Activated CD8-positive, alpha-beta T cell treated with anti-CD3 and anti-CD28 coated beads for 36 hours (primary cell): ENCODE results near the gene GRIA1. TPM values are rescaled to one million over a fixed set of nuclear protein-coding genes. Genes with fewer than 3 reads are reported as not detected.

Experiments used
- ATAC-seq: fragments of 200-7000 bp; cut with Tn5 transposase; one replicate; pipeline ENCODE4 v1.10.0; 2021; ENCODE audit warnings: mild to moderate bottlenecking, moderate library complexity
- CTCF ChIA-PET: fragments of 350-600 bp; sonication (Branson Sonifier 250); formaldehyde crosslinking; loops from one replicate; lab custom pipeline; 2021; ENCODE audit warnings: antibody characterized with exemption; lab: Charles Lee
- POLR2A ChIA-PET: fragments of 350-600 bp; sonication (Branson Sonifier 250); formaldehyde crosslinking; loops from one replicate; lab custom pipeline; 2021; ENCODE audit warnings: antibody characterized with exemption; lab: Charles Lee
- DNase-seq: peaks from one replicate; pipeline ENCODE4 v3.0.0-alpha.2; 2020
- H3K27ac Mint-ChIP-seq: one replicate; pipeline ENCODE4 v1.8.0; 2021; ENCODE audit warnings: mild to moderate bottlenecking, mixed read lengths
- H3K27me3 Mint-ChIP-seq: one replicate; pipeline ENCODE4 v1.8.0; 2021; ENCODE audit warnings: mixed read lengths
- H3K36me3 Mint-ChIP-seq: one replicate; pipeline ENCODE4 v1.8.0; 2021; ENCODE audit warnings: low read depth, mixed read lengths
- H3K4me1 Mint-ChIP-seq: one replicate; pipeline ENCODE4 v1.8.0; 2021; ENCODE audit warnings: low read depth, mixed read lengths
- H3K4me3 Mint-ChIP-seq: one replicate; pipeline ENCODE4 v1.8.0; 2021; ENCODE audit warnings: mild to moderate bottlenecking, moderate library complexity, mixed read lengths
- H3K9me3 Mint-ChIP-seq: one replicate; pipeline ENCODE4 v1.8.0; 2021; ENCODE audit warnings: mixed read lengths
- intact Hi-C: fragments of 100-400 bp; cut with micrococcal nuclease; formaldehyde crosslinking; loops from one replicate; pipeline ENCODE4 v1.10.0; 2022
- total RNA-seq, 2 experiments: library from RNA; stranded (reverse); gene quantifications; one replicate each; pipeline ENCODE4 v1.2.3, GENCODE V29; 2021
- TF ChIP-seq, protein P1 (sequence below): fragments of 200-600 bp; IDR thresholded peaks from one replicate; pipeline ENCODE4 v1.8.0; 2022; ENCODE audit warnings: antibody characterized with exemption, mild to moderate bottlenecking

GRIA1 gene
- total RNA-seq, 2 experiments from 2014 or later, result not detected

DNA sequence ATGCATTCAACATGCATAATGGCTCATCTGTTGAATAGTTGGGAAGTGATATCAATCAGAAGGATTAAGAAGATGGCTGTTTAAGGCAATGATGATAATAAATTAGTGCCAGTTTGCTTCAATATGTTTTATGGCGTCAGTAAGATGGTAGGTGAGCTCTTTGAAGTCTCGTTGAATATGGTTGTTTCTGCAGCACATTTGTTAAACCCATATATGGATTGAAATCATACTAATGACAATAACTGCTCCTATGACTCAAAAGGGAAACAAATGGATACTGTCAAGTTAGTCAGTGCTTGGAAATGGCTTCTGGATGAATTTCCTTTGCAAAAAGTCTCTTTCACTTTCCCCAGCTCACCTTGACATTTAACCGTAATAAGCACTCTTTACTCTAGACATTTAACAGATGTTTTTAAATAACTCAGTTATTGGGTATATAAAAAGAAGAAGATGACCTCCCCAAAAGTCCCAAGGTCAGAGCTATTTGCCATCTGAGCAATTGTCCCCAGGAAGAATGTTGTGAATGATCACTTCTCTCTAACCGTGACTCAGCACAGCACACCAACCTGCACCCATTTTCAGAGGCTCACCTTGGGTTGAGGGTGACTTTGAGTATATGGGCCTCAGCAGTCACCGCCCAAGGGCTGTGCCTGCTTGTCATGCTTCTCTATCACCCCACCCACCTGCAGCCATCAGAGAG is 133.4 kb downstream of the GRIA1 start:
- intact Hi-C loops, result no loop called here
- TF ChIP-seq, protein P1, sequence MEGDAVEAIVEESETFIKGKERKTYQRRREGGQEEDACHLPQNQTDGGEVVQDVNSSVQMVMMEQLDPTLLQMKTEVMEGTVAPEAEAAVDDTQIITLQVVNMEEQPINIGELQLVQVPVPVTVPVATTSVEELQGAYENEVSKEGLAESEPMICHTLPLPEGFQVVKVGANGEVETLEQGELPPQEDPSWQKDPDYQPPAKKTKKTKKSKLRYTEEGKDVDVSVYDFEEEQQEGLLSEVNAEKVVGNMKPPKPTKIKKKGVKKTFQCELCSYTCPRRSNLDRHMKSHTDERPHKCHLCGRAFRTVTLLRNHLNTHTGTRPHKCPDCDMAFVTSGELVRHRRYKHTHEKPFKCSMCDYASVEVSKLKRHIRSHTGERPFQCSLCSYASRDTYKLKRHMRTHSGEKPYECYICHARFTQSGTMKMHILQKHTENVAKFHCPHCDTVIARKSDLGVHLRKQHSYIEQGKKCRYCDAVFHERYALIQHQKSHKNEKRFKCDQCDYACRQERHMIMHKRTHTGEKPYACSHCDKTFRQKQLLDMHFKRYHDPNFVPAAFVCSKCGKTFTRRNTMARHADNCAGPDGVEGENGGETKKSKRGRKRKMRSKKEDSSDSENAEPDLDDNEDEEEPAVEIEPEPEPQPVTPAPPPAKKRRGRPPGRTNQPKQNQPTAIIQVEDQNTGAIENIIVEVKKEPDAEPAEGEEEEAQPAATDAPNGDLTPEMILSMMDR, result no peak
- Mint-ChIP-seq H3K4me1 (no peaks in the 10 kb centered on the region), H3K36me3 (no peaks in the 10 kb centered on the region), H3K27me3 (peaks cover 6% of the 10 kb centered on the region), H3K27ac (no peak overlapping the region), H3K4me3 (no peak overlapping the region), H3K9me3 (no peaks in the 10 kb centered on the region)
- no peak for ATAC-seq
- ChIA-PET CTCF (no interaction called here), POLR2A (no interaction called here)
- no peak for DNase-seq

GRCh38 chr5:153624451-153624765 is 133.9 kb downstream of the GRIA1 start:
- no peaks in the 10 kb centered on the region for H3K9me3 Mint-ChIP-seq
- H3K27ac Mint-ChIP-seq, result no peak overlapping the region
- DNase-seq (no peak), ATAC-seq (no peak)
- no peaks in the 10 kb centered on the region for H3K36me3 Mint-ChIP-seq
- H3K4me3 Mint-ChIP-seq, result no peak overlapping the region
- POLR2A ChIA-PET, result no interaction called here
- TF ChIP-seq, protein P1, result no peak
- CTCF ChIA-PET, result no interaction called here
- peaks cover 6% of the 10 kb centered on the region for H3K27me3 Mint-ChIP-seq
- intact Hi-C loops, result no loop called here
- no peaks in the 10 kb centered on the region for H3K4me1 Mint-ChIP-seq

GRCh38 chr5:153625826-153626354 is 135.4 kb downstream of the GRIA1 start:
- H3K9me3 Mint-ChIP-seq, result no peaks in the 10 kb centered on the region
- no peak overlapping the region for H3K27ac Mint-ChIP-seq
- ChIA-PET CTCF (no interaction called here), POLR2A (no interaction called here)
- H3K27me3 Mint-ChIP-seq, result peaks cover 6% of the 10 kb centered on the region
- intact Hi-C loops, result no loop called here
- H3K36me3 Mint-ChIP-seq, result no peaks in the 10 kb centered on the region
- TF ChIP-seq, protein P1, result no peak
- H3K4me3 Mint-ChIP-seq, result no peak overlapping the region
- no peak for DNase-seq
- ATAC-seq, result no peak
- no peaks in the 10 kb centered on the region for H3K4me1 Mint-ChIP-seq

DNA sequence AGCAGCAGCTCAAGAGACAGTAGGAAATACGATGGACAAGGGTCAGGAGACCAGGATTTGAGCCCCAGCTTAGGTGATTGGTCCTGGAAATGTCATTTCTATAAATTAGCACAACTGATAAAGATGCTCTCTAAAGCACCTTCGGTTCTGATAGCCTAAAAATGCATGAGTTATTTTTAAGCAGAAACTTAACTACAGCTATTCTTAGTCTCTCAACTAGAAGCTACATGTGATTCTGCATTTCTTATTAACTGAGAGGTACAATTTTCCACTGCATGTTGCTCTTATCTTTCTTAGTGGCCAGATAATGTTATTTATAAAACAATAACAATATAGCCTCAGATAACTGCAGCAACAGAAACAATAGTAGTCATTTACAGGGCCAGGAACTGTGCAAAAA is 136.4 kb downstream of the GRIA1 start:
- TF ChIP-seq, protein P1, result no peak
- intact Hi-C loops, result no loop called here
- Mint-ChIP-seq H3K4me1 (no peaks in the 10 kb centered on the region), H3K9me3 (no peaks in the 10 kb centered on the region), H3K27me3 (peaks cover 6% of the 10 kb centered on the region), H3K4me3 (no peak overlapping the region), H3K36me3 (no peaks in the 10 kb centered on the region), H3K27ac (no peak overlapping the region)
- ChIA-PET CTCF (no interaction called here), POLR2A (interaction anchor here (0.6 kb wide), 1 partner anchor 332 kb away, joined by 3 read pairs; no protein-coding TSS in a partner anchor)
- ATAC-seq, result no peak
- DNase-seq, result no peak

- ChIA-PET POLR2A (no interaction called here), CTCF (no interaction called here)
- intact Hi-C loops, result no loop called here
- Mint-ChIP-seq H3K36me3 (no peaks in the 10 kb centered on the region), H3K4me3 (no peak overlapping the region), H3K27me3 (peaks cover 8% of the 10 kb centered on the region), H3K4me1 (no peaks in the 10 kb centered on the region), H3K27ac (no peak overlapping the region), H3K9me3 (no peaks in the 10 kb centered on the region)
- ATAC-seq (no peak), DNase-seq (no peak)
- TF ChIP-seq, protein P1, result no peak
These were observed 138.8 kb downstream of the GRIA1 start for GRCh38 chr5:153629027-153629895.
